GM23248 (cell line): ENCODE results near the gene ATP5PD.

Source experiments
- EZH2 ChIP-seq: fragments of 200-600 bp; sonication (generic); IDR thresholded peaks from 2 replicates; pipeline ENCODE4 v1.6.1; 2018; ENCODE audit warnings: antibody characterized with exemption, mild to moderate bottlenecking; ENCODE audit not compliant: insufficient read depth, poor library complexity, severe bottlenecking
- EZH2phosphoT487 ChIP-seq: fragments of 200-600 bp; sonication (generic); IDR thresholded peaks from 2 replicates; pipeline ENCODE4 v1.6.1; 2018; ENCODE audit warnings: antibody characterized with exemption, moderate library complexity, mild to moderate bottlenecking, low read depth; ENCODE audit not compliant: insufficient read depth

DNA sequence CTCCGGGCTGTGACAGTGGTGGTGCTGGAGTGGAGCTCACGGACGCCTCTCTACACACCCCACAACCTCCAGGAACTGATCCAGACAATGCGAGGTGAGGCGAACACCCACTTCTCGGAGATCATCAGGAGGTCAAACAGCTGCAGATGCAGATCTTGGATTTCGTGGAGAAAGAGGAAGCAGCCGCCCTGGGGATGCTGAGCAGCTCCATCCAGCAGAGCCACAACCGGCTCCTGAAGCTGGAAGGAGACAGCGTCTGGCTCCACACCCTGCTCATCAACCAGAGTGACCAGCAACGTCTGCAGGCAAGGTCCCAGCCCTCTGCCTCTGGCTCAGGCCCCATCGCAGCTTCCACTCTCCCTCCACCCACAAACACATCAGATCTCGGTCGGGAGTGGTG lies 27.8 kb upstream of the ATP5PD start:
- TF ChIP-seq EZH2phosphoT487 (no peak), EZH2 (no peak)
